Eye (tissue), 1 donor: ENCODE results near the gene ELL.

Experiments
- DNase-seq: peaks from one replicate; pipeline ENCODE4 v3.0.0-alpha.2; 2015

The ELL gene

DNA sequence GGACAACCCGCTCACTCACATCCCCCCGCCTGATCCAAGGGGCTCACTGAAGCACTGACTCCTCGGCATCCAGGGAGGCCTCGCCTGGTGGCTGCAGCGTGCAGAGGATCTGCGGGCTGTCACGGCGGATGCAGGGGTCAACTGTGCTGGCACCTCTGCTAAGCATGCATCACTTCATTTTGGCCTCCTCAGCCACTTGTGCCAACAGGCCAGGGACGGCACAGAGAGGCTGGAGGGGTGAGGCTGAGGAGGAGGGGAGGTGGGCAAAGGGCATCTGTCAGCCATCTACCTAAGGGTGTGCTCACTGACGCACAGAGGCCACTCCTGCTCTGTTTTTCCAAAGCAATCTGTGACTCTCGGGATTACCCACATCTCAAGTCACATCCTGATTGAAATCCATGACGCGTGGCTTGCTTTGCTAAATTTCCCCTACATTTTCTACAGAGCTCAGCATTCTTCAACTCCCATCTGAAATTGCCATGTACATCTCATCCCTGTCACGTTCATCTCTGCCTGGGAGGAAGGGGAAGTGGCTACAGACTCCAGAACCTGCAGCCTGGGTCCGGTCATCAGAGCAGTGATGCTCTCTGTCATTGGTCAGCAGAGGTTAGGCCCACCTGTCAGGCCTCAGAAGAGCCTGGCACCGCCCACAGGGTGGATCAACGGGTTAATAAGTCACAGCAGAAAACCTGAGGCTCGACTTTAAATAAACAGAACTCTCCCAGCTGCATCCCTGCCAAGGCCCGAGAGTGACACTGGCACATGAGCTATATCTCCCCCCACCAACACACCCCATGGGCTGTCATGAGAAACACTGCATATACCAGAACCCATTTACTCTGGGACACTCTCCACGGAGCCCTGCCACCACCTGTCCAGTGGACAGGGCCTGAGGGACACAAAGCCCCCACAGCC, 17.6 kb downstream of the ELL start:
- peak; percentile 54 for DNase-seq

DNA sequence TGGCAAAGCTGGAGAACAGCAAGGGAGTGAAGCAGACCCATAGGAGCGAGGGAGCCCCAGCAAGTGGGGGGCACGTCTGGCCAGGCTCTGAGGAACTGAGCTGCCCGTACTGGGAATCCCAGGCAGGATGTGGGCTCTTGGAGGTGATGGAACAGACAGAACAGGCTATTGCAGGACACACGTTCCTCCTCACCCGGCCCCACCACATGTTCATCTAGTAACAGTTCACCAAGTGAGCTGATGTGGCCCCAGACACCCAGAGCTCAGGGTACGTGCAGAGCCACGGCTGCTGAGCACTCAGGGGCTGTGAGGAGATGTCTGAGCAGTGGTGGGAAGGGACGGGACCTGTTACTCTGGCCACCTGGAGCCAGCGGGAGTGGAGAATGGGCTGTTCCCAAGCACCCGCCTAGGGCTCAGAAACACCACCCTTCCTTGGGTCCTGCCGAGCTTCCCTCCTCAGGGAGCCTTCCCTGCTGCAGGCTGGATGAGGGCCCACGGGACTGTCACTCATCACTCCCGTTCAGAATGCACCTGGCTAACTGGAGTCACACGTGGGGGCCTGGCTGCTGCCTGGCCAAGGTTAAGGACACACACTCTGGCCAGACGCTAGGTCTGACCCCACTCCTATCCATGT, 18.4 kb downstream of the ELL start:
- no peak for DNase-seq

DNA sequence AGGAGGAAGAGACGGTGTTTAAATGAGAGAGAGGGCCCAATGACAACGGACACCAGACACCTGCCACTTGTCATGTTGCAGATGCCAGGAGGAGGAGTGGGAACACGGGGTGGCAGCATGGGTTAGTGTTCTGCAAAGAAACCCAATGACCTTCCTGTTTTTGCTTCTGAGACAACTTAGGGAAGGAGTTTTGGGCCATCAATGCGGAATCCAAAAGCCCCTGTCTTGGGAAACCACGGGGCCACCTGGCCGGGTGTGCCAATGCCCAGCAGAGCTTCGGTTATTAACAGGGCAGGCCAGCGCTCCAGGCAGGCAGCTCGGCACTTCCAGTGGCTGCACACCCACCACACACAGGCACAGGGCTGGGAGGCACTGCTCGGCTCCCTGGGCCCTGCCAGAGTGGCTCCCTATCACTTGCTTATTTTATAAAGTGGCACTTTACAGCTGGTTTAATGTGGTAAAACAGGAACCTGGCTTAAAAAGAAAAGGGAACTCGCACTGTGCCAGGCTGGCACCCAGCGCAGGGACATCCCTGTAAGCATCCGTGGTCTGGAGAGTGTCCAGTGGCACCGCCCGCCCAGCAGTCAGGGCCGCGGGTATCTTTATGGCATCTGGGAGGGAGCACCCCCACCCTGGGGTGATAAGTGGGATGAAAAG, 19.1 kb downstream of the ELL start:
- DNase-seq = no peak

DNA sequence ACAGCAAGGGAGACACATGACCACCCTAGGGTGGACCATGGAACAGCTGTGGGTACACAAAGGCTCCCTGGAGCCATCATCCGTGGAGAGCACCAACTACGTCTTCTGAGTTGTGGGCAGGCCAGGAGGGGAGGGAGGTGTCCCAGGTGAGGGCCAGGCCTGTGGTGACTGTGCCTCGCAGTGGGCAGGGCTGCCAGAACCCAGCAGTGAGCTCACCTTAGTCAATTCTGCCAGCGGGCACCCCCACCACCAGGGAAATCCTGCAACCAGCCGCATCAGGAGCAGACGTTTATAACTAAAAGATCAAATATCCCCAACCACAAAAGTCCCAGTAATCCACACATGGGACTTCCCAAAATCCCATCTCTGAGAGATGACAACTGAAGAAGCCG, 19.6 kb downstream of the ELL start:
- no peak for DNase-seq

GRCh38 chr19:18501832-18502231, 20.0 kb downstream of the ELL start:
- no peak for DNase-seq

DNA sequence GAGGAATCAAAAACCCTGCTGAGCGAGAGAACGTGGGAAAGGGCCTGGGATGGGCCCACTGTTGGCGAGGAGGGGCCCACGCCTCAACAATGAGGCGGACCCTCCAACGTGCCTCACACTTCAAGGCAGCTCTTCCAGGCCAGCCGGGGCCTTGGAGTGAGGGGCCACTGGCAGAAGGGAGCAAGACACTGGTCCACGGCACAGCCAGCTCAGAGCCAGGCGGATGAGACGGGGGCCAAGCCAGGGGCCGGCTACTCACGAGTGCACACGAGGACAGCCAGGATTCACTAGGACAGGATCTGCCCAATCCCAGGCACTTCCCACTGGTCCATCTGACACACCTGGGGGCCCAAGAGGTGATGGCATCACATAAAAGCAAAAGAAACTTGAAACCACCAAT, 20.5 kb downstream of the ELL start:
- no peak for DNase-seq

GRCh38 chr19:18500799-18501198, 21.1 kb downstream of the ELL start:
- no peak for DNase-seq

GRCh38 chr19:18500376-18500775, 21.5 kb downstream of the ELL start:
- DNase-seq = no peak

- DNase-seq = no peak
Observed at GRCh38 chr19:18499055-18499775, 22.7 kb downstream of the ELL start.

DNA sequence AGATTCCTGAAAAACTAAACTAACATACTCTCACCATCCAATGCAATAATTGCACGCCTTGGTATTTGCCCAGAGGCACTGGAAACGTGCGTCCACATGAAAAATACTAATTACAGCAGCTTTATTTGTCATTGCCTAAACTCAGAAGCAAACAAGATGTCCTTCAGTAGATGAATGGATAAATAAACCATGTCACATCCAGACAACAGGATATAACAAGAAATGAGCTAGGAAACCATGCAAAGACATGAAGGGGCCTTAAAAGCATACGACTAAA, 25.0 kb downstream of the ELL start:
- DNase-seq = no peak

DNA sequence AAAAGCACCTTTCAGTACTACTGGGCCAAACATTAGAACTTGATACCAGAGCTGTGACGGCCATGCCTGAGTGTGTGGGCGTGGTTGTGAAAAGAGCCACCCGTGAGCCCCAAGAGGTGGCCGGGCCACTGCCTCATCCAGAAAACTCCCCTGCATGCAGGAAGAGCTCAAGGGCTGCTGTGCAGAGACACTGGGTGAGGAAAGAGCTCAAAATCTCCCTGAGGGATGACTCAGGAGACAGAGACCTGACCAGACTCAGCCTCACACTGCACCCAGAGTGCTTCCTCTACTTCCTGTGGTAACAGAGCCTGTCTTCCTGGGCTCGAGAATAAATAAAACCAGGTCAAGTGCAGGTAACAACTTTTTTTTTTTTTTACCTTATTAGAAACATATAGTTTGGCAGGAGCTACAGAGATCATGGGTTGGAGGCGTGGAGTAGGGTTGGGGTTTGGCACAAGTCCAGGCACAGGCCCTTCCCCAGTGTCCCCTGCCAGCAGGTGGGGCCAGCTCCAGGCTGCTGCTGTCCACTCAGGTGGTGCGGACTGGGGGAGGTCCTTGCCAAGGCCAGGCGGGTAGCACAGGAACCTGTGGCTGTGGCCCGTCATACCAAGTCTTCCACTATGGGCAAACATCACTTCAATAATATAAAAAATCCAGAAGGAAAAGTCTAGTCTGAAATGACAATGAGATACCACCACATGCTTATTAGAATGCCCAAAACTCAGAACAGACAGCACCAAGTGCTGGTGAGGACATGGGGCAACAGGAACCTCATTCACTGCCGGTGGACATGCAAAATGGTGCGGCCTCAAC, 25.5 kb downstream of the ELL start:
- no peak for DNase-seq

- peak; percentile 36 for DNase-seq
Observed at GRCh38 chr19:18495204-18495911, 26.5 kb downstream of the ELL start.

DNA sequence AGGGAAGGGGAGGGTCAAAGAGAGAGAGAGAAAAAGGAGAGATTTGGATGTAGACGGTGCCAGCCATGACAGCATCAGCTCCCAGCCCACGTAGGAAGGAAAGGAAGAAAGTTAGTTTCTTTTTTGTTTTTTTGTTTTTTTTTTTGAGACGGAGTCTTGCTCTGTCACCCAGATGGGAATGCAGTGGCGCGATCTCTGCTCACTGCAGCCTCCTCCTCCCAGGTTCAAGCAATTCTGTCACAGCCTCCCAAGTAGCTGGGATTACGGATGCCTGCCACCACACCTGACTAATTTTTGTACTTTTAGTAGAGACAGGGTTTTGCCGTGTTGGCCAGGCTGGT, 27.6 kb downstream of the ELL start:
- DNase-seq = no peak

GRCh38 chr19:18493440-18494266, 28.2 kb downstream of the ELL start:
- no peak for DNase-seq

DNA sequence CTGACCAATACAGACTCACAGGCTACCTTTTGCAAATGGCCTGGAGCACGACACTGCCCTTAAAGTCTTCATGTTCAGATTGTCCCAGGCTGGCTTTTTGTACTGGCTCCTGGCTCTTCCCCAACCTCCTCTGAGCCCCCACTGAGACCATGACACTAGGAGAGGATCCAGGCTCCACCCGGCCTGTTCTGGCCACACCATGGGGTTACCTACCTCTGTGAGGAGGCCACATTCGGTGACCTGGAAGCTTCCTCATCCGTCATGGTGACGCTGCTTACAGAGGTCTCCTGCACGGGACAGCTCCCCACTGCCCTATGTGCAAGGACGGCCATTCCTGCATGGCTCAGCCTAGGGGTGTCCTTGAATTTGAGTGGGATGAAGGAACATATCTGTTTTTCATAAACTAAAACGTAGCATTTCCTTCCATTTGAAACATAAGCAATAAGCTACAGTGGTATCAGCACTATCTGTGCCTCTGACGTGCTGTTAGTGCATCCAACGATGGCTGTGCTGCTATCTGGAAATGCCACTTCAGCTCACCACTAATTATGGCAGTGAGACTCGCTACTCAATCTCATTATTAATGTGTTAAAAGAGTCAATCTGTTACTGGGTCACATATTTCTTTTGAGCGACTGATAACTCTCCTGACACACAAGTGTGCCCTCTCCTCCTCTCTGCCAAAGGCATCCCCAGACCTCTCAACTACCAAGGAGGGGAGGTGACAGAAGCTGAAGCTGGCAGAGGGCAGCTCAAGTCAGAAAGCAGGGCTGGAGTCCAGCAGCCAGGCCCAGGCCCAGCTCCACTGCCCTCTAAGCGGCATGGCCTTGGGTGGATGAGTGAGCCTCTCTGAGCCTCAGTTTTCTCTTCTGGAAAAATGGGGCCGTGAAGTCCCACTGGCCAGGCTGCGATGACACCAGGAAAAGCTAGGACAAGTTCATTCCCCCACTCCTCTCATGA, 29.6 kb downstream of the ELL start:
- no peak for DNase-seq

DNA sequence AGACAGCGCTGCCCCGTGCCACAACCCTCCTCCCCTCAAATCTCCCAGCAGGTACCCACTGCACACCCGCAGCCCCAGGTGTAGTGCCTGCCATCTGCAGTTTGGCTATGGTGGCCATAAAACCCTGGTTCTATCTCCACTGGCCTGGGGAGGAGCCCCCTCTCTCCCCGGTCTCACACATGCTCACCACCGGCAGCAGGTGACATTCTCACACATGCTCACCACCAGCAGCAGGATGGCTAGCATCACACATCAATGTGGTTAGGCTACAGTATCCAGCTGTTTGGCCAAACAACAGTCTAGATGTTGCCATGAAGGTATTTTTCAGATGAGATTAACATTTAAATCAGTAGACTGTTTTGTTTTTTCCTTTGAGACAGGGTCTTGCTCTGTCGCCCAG, 31.1 kb downstream of the ELL start:
- no peak for DNase-seq

- no peak for DNase-seq
Observed at GRCh38 chr19:18489627-18490184, 32.2 kb downstream of the ELL start.

- peak; percentile 65 for DNase-seq
Observed at GRCh38 chr19:18488838-18489626, 32.8 kb downstream of the ELL start.

DNA sequence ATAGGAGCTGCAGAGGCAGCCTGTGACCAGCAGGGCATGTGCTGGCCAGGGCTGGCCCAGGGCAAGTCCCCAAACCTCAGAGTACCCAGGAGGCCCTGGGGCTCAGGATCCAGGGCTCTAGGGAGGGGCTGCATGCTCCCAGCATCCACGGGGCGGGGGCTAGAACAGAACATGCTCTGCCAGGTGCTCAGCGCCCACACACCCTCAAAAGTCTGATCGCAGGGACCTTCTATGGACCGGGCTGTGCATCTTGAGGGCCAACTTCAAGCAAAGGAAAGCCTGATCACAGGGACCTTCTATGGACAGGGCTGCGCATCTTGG, 33.5 kb downstream of the ELL start:
- no peak for DNase-seq
